D341Med (cell line): ENCODE results near the gene BUB1B.
"Not testable (repeated sequence)": the region's sequence is repeated elsewhere in the genome, so short reads cannot be mapped to it uniquely, and the experiment has no call there.

Experiments
- DNase-seq: peaks from one replicate; pipeline ENCODE4 v3.0.0; 2012; ENCODE audit warnings: low spot score

The BUB1B gene

GRCh38 chr15:40160689-40161688, at the start of gene BUB1B:
Gene BUB1B, plus strand, starts transcription at chr15:40161069. Its CDS starts 152 bp downstream, at chr15:40161221.
- peak; percentile 96 for DNase-seq

- DNase-seq = no peak
Observed at GRCh38 chr15:40111888-40112287, 49.0 kb upstream of the BUB1B start.

GRCh38 chr15:40112789-40113188, 48.1 kb upstream of the BUB1B start:
- no peak for DNase-seq

- DNase-seq = no peak
Observed at GRCh38 chr15:40114218-40114617, 46.7 kb upstream of the BUB1B start.

- DNase-seq = not testable (repeated sequence)
Observed at GRCh38 chr15:40115106-40115505, 45.8 kb upstream of the BUB1B start.

GRCh38 chr15:40115670-40116093, 45.2 kb upstream of the BUB1B start:
- DNase-seq = no peak

GRCh38 chr15:40118473-40118872, 42.4 kb upstream of the BUB1B start:
- no peak for DNase-seq

GRCh38 chr15:40121911-40122638, 38.8 kb upstream of the BUB1B start:
- DNase-seq = no peak

GRCh38 chr15:40122989-40123388, 37.9 kb upstream of the BUB1B start:
- DNase-seq = not testable (repeated sequence)

GRCh38 chr15:40123863-40124262, 37.0 kb upstream of the BUB1B start:
- not testable (repeated sequence) for DNase-seq

GRCh38 chr15:40124333-40124732, 36.5 kb upstream of the BUB1B start:
- DNase-seq = not testable (repeated sequence)

- not testable (repeated sequence) for DNase-seq
Observed at GRCh38 chr15:40124807-40125285, 36.0 kb upstream of the BUB1B start.

GRCh38 chr15:40125950-40126349, 34.9 kb upstream of the BUB1B start:
- no peak for DNase-seq

GRCh38 chr15:40128766-40129660, 31.9 kb upstream of the BUB1B start:
- DNase-seq = no peak

- no peak for DNase-seq
Observed at GRCh38 chr15:40130118-40130517, 30.8 kb upstream of the BUB1B start.

GRCh38 chr15:40130799-40131502, 29.9 kb upstream of the BUB1B start:
- DNase-seq = no peak

- DNase-seq = no peak
Observed at GRCh38 chr15:40133544-40133943, 27.3 kb upstream of the BUB1B start.

GRCh38 chr15:40134885-40135284, 26.0 kb upstream of the BUB1B start:
- no peak for DNase-seq

GRCh38 chr15:40135846-40136450, 24.9 kb upstream of the BUB1B start:
- DNase-seq = not testable (repeated sequence)

- no peak for DNase-seq
Observed at GRCh38 chr15:40136470-40137302, 24.2 kb upstream of the BUB1B start.
